B cell (primary cell): Measurements from ENCODE around the gene TRIM40.

Source experiments
- EZH2 ChIP-seq: IDR thresholded peaks from 2 replicates; pipeline ENCODE4 v1.6.1; 2012; ENCODE audit warnings: borderline replicate concordance, low read depth, mild to moderate bottlenecking, moderate library complexity, low read length; ENCODE audit not compliant: insufficient read depth, poor library complexity, severe bottlenecking
- TF ChIP-seq, protein P1 (sequence below): fragments of 200-600 bp; IDR thresholded peaks from one replicate; pipeline ENCODE4 v1.8.0; 2022; ENCODE audit warnings: antibody characterized with exemption, mild to moderate bottlenecking

DNA sequence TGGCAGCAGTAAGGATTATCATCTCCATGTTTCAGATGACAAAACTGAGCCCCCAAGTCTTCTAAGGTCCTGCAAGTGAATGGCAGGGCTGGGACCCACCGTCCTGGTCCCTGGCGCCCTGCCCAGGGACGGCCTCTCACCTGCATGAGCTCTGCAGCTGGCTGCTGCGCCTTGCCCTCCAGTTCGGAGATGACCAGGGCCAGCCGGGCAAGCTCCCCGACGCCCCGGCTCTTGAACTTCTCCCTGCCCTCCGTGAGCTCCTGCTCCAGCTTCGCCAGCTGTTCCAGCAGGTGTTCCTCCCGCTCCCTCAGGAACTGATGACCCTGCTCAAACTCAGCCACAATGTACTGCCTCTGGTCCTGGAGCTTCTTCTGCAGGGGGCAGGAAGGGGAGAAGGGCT lies 60.4 kb downstream of the TRIM40 start:
- TF ChIP-seq EZH2 = no peak
- TF ChIP-seq, protein P1, sequence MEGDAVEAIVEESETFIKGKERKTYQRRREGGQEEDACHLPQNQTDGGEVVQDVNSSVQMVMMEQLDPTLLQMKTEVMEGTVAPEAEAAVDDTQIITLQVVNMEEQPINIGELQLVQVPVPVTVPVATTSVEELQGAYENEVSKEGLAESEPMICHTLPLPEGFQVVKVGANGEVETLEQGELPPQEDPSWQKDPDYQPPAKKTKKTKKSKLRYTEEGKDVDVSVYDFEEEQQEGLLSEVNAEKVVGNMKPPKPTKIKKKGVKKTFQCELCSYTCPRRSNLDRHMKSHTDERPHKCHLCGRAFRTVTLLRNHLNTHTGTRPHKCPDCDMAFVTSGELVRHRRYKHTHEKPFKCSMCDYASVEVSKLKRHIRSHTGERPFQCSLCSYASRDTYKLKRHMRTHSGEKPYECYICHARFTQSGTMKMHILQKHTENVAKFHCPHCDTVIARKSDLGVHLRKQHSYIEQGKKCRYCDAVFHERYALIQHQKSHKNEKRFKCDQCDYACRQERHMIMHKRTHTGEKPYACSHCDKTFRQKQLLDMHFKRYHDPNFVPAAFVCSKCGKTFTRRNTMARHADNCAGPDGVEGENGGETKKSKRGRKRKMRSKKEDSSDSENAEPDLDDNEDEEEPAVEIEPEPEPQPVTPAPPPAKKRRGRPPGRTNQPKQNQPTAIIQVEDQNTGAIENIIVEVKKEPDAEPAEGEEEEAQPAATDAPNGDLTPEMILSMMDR = no peak
